SK-N-DZ (cell line): ENCODE measurements around the gene ARFGAP3.

Source experiments
- DNase-seq: peaks from one replicate; pipeline ENCODE4 v3.0.0-alpha.2; 2015; ENCODE audit warnings: low spot score

Gene ARFGAP3

GRCh38 chr22:42863349-42863961 is 6.4 kb upstream of the ARFGAP3 start:
- no peak for DNase-seq

- no peak for DNase-seq
These were observed 5.1 kb upstream of the ARFGAP3 start for GRCh38 chr22:42862045-42862734.

GRCh38 chr22:42860968-42861367 is 3.9 kb upstream of the ARFGAP3 start:
- no peak for DNase-seq

- DNase-seq, result no peak
These were observed 890 bp upstream of the ARFGAP3 start for GRCh38 chr22:42857845-42858481.

GRCh38 chr22:42856179-42856864 is 751 bp downstream of the ARFGAP3 start:
- DNase-seq, result peak; percentile 31

GRCh38 chr22:42855721-42856120 is 1.4 kb downstream of the ARFGAP3 start:
- DNase-seq, result no peak

- no peak for DNase-seq
These were observed 1.9 kb downstream of the ARFGAP3 start for GRCh38 chr22:42855211-42855610.

GRCh38 chr22:42848941-42849550 is 8.0 kb downstream of the ARFGAP3 start:
- no peak for DNase-seq

- DNase-seq, result no peak
These were observed 10.0 kb downstream of the ARFGAP3 start for GRCh38 chr22:42847110-42847509.

- no peak for DNase-seq
These were observed 12.3 kb downstream of the ARFGAP3 start for GRCh38 chr22:42844756-42845155.

- no peak for DNase-seq
These were observed 14.3 kb downstream of the ARFGAP3 start for GRCh38 chr22:42842658-42843370.

GRCh38 chr22:42841444-42841843 is 15.6 kb downstream of the ARFGAP3 start:
- no peak for DNase-seq

GRCh38 chr22:42837556-42837955 is 19.5 kb downstream of the ARFGAP3 start:
- DNase-seq, result no peak

- no peak for DNase-seq
These were observed 21.0 kb downstream of the ARFGAP3 start for GRCh38 chr22:42836026-42836425.

GRCh38 chr22:42834177-42834949 is 22.7 kb downstream of the ARFGAP3 start:
- DNase-seq, result no peak

- no peak for DNase-seq
These were observed 24.0 kb downstream of the ARFGAP3 start for GRCh38 chr22:42833104-42833503.

GRCh38 chr22:42831712-42832111 is 25.4 kb downstream of the ARFGAP3 start:
- no peak for DNase-seq

GRCh38 chr22:42830161-42830560 is 26.9 kb downstream of the ARFGAP3 start:
- DNase-seq, result no peak

GRCh38 chr22:42829302-42829701 is 27.8 kb downstream of the ARFGAP3 start:
- no peak for DNase-seq

GRCh38 chr22:42825796-42826195 is 31.3 kb downstream of the ARFGAP3 start:
- no peak for DNase-seq

GRCh38 chr22:42821386-42821785 is 35.7 kb downstream of the ARFGAP3 start:
- no peak for DNase-seq
